GM18858 (cell line): Measurements from ENCODE around the gene CLCC1.
"Not testable (repeated sequence)": the region's sequence is repeated elsewhere in the genome, so short reads cannot be mapped to it uniquely, and the experiment has no call there.

ENCODE experiments used
- ATAC-seq: cut with Tn5 transposase; IDR thresholded peaks from one replicate; pipeline ENCODE4 v1.9.1; 2021; ENCODE audit not compliant: unreplicated experiment

Gene CLCC1, protein sequence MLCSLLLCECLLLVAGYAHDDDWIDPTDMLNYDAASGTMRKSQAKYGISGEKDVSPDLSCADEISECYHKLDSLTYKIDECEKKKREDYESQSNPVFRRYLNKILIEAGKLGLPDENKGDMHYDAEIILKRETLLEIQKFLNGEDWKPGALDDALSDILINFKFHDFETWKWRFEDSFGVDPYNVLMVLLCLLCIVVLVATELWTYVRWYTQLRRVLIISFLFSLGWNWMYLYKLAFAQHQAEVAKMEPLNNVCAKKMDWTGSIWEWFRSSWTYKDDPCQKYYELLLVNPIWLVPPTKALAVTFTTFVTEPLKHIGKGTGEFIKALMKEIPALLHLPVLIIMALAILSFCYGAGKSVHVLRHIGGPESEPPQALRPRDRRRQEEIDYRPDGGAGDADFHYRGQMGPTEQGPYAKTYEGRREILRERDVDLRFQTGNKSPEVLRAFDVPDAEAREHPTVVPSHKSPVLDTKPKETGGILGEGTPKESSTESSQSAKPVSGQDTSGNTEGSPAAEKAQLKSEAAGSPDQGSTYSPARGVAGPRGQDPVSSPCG

DNA sequence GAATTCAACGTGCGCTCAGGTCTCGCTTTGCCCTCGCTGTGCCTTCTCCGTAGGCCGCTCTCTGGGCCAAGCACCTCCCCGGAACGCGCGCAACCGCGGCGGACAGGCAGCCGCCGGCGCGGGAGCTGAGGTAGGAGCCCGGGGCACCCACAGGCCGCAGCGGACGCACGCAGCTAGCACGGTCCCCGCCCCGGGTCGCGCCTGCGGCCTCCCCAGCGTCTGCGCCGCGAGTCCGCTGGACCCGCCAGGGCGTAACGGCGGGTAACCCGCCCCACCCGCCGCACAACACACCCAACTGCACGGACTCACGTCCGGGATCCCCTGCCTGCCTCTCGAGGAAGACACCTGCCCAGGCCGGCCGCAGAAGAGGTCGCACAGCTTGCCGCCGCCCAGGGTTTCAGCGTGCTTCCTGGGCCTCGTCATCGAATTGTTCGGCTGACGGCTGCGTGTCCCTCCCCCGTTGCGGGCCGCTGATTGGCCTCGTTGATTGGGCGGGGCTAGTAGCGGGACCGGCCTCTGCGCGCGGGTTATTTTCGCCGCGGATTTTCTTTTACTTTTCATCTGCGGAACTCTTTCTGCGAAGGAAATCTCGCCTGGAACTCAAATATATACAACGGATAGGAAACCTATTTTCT lies at the start of gene CLCC1:
Gene CLCC1, minus strand, starts transcription at position 433 of the 635 bp plus-strand sequence. CDS start 13,047 bp downstream, outside the sequence.
- ATAC-seq: peak; percentile 80

DNA sequence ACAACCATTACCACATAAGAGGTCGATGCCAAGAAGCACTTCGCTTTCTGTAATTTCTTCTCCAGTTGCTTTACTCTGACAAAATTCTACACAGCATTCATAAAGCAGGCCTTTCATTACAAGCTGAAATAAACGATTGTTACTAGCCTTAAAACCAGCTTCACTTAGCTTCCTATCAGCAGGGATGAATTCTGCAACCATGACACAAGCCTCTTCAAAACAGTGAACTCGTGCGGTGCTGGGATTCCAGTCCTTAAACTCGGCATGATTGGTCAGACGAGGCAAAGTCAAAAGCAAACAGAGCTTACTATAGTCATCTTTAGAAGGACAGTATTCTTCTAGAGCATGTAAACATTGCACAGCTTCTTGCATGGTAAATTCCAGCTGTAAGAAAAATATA lies 48.1 kb upstream of the CLCC1 start:
- ATAC-seq: no peak

DNA sequence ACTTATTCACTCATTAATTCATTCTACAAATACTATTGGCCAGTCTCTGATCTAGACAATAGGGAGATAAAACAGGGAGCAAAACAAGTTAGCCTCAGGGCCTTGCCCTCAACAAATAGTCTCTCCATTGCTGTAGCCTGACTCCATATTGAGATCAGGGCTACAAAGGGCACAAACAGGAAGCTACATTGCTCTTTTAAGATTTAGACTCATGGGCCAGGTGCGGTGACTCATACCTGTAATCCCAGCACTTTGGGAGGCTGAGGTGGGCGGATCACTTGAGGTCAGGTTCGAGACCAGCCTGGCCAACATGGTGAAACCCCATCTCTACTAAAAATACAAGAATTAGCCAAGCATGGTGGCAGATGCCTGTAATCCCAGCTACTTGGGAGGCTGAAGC lies 33.3 kb upstream of the CLCC1 start:
- ATAC-seq: not testable (repeated sequence)

DNA sequence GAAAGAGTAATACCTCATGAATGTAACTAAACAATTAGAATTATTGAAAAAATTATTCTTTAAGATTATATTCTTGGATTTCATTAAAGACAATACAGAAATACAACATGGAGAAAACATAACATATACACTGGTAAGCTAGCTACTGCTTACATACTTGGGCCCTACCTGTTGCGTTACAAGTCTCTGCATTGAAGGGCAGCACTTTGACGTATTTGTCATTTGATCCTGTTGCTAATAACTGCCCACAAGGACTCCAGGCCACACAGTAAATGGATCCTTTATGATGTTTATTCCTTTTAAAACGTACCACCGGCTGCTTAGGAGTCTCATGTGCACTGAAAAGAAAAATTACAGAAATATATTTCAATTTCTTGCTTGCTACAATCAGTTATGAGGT lies 19.8 kb upstream of the CLCC1 start:
- ATAC-seq: no peak

DNA sequence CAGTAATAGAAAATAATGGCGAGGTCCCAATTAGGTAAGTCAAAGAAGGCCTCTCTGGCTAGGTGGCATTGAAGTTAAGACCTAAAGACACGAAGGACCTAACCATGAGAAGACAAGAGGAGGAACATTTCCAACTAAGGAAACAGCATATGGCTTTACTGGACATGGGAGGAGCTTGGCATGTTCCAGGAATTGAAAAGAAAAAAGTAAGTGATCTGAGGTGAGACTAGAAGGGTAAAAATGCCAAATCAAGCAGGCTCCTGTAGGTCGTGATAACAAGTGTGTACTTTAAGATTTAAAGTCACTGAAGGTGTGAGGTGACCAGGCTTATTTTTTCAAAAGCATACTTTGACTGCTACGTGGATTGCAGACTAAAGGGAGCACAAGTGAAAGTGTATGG lies 13.4 kb upstream of the CLCC1 start:
- ATAC-seq: no peak

DNA sequence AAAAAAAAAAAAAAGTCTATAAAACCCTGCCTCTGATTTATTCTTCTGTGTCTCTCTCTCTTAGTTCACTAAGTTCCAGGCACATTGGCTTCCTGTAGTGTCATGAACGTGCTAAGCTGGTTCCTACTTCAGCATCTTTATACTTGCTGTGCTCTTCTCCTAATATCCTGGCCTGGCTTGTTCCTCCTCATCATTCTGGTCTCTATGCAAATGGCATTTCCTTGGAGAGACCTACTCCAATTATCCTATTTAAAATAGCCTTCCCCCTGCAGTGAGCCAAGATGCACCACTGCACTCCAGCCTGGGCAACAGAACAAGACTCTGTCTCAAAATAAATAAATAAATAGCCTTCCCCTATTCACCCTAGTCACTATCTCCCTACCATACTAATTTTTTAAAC lies 9.7 kb upstream of the CLCC1 start:
- ATAC-seq: no peak

DNA sequence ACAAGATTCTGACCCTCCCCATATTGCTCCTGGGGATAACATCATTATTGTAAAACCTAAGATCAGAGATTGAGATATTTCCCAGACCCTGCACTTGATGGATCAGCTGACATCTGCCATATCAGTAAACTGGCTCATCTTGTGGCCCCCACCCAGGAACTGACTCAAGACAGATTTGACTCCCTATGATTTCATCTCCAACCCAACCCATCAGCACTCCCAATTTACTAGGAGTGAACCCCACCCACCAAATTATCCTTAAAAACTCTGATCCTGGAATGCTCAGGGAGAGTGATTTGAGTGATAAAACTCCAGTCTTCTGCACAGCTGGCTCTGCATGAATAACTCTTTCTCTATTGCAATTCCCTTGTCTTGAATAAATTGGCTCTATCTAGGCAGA lies 6.1 kb upstream of the CLCC1 start:
- ATAC-seq: no peak

DNA sequence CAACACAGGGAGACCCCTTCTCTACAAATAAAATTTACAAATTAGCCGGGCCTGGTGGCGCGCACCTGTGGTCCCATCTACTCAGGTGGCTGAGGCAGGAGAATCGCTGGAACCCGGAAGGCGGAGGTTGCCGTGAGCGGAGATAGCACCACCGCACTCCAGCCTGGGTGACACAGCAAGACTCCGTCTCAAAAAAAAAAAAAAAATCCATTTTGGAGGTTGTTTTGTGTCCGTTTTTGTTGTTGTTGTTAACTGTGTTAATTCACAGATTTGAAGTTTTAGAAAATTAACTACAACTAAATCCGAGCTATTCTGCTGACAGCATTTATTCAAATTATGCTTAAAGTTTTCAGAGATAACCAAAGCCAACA lies 618 bp downstream of the CLCC1 start:
- ATAC-seq: no peak

DNA sequence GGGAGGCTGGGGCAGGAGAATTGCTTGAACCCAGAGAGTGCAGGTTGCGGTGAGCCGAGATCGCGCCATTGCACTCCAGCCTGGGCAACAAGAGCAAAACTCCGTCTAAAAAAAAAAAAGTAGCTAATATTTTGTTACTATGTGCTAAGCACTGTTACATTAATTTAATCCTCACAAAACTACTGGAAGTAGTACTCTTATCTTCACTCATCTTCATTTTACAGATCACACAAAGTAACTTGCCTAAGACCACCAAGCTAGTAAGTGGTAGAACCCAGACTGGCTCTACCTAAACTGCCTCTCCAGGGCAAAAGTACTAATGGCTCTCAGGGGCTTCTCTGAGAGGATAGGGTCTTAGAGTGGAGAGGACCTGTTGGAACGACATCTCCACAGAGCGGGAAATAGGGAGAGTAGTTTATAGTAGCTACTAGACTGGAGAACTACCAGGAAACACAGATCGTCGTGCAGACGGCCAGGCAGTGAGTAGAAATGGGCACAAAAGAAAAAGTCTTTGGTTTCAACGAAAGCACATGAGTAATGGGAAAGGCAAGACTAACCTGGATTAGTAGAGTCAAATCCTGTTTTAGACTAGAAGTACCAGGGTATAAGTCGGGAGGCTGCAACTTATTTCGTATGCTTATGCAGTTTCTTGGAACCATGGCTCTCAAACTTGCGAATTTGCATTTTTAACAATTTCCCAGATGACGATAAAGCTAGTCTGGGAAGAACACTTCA lies 1.4 kb downstream of the CLCC1 start:
- ATAC-seq: no peak

DNA sequence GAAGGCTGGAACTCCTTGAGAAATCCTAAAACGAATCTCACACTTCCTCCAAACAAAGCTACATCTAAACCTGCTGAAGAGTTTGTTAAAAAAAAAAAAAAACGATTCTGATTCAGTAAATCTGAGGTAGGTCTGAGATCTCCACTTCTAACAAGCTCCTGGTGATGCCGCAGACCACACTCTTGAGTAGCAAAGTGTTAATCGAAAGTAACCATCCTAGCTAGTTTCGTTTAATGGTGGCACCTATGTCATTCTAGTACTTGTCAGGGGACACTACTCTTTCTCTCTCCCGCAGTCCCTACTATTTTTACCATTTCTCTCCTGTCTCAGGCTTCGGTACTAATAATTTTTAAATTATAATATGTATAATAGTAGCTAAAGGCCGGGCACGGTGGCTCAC lies 2.1 kb downstream of the CLCC1 start:
- no peak for ATAC-seq

DNA sequence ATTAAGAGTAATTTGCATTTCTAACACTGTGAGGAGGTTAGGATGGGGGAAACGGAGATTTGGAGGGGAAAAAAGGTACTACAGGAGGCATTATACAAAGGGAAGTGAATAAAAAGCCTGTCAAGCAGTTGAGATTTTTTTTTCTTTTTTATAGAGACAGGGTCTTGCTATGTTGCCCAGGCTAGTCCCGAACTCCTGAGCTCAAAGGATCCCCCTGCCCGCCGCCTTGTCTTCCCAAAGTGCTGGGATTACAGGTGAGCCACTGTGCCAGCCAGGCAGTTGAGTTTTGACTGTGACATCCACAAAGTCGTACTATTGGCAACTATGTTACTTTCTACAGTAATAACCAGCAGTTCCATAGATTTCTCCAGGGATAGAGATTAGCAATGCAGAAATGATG lies 2.6 kb downstream of the CLCC1 start:
- ATAC-seq: no peak

DNA sequence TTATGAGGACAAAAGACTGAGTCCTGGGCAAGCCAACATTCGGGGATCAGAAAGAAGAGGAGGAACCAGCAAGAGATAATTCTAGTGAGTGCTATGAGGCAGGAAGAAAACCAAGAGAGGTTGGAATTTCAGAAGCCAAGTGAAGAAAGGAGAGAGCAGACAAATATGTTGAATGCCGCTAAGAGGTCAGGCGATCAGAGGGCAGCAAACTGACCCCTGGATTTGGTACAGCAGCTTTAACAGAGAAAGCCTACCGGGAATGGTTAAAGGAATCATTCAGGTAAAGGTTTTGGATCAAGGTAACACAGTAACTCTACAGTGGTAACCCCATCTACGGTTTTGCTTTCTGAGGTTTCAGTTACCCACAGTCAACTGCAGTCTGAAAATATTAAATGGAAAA lies 5.4 kb downstream of the CLCC1 start:
- no peak for ATAC-seq

DNA sequence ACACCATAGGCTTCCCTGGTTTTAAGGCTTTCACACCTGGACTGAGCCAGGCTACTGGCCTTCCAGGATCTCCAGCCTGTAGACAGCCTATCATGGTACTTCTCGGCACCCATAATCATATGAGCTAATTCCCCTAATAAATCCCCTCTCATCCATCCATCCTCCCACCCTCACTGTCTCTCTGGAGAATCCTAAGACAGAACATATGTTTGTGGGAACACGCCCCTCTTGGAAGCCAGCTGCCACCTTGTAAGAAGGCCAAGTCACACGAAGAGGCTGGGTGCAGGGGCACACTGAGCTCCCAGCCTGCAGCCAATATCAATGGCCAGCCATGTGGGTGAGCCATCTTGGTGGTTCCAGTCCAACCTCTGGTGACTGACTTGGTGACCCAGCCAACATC lies 7.4 kb downstream of the CLCC1 start:
- no peak for ATAC-seq

DNA sequence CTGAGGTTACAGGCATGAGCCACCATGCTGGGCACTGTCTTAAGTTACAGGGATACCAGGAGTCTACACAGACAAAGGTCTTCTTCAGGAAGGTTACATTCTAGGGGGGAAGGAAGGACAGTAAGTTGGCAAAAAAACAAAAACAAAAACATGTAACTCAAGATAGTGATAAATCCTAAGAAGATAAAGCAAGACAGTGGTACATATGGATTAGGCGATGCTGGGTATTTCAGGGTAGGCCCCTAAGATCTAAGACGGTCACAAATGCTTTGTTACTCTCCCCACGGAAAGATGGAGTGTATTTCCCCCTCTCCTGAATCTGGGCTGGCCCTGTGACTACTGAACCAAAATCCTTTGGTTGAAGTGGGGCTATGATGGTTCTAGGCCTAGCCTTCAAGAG lies 8.2 kb downstream of the CLCC1 start:
- ATAC-seq: no peak

DNA sequence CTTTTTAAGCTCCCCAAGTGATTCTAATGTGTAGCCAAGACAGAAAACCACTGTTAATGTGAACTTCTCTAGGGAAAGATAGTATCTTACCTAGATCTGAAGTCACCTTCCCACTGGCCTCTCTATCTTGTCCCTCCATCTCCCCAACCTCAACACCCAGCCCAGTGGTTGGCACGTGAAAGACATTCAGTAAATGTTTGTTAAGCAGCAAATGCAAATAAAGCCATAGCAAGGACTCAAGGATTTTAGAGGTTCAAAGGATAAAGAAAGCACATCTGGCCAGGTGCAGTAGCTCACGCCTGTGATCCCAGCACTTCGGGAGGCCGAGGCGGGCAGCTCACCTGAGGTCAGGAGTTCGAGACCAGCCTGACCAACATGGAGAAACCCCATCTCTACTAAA lies 9.8 kb downstream of the CLCC1 start:
- no peak for ATAC-seq

DNA sequence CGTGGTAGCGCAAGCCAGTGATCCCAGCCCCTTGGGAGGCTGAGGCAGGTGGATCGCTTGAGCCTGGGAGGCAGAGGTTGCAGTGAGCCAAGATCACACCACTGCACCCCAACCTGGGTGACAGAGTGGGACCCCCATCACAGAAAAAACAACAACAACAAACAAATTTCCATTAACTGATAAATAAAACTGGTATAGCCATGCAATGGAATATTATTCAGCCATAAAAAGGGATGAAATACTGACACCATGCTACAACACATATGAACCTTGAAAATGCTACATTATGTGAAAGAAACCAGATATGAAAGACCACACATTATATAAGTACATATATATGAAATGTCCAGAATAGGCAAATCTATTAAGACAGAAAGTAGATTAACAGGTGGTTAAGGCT lies 12.0 kb downstream of the CLCC1 start:
- ATAC-seq: no peak

DNA sequence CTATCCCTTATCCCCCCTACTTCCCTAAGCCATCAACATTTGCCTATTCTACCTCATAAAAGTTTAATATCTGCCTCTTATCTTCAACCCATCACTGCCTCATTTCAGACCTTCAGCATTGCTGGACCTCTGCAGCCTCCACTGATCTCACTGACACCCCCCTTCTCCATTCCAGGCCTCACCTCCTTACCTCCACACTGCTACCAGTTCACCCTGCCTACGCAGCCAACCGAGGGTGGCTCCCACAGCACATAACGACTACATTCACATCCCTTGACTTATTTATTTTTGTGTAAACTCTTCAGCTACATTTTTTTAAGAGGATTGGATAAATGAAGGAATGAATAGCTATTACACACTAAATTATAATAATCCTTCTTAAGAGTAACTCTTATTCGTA lies 14.2 kb downstream of the CLCC1 start:
- no peak for ATAC-seq

DNA sequence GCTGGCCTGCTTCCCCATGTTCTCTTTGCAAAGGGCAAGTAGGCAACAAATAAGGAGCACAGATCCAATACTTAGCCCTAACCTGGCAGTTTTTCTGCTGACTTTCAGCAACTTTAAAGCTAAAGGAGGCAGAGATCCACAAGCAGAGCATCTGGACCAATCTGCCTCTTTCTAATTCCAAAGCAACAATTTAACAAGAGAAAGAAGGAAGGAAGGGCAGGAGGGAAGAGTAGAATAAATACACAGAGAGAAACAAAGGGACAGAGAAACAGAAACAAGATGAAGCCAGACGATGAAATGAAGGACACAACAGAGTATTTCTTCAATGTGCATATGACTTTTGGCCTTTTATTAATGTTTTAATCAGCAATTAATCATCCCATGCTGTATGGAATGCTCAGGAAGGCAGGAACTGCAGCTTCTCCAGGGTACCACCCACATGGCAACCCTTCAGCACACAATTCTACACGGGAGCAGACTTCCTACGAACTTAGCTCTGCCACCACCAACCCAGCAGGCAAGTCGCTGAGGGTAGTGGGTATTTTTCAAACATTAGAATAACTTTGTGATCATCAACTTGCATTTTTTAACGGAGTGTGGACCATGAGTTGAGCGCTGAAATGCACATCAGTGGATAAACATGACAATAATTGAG lies 15.3 kb downstream of the CLCC1 start:
- ATAC-seq: no peak

DNA sequence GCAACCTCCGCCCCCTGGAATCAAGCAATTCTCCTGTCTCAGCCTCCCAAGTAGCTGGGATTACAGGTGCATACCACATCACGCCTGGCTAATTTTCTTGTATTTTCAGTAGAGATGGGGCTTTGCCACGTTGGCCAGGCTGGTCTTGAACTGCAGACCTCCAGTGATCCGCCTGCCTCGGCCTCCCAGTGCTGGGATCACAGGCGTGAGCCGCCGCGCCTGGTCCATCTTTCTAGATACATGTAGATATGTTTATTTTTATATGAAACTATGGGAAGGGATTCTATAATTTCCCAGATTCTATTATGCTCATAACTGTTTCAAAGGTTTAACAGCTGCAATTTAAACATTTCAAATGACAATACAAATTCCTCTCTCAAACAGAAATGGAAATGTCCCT lies 27.1 kb downstream of the CLCC1 start:
- ATAC-seq: no peak

DNA sequence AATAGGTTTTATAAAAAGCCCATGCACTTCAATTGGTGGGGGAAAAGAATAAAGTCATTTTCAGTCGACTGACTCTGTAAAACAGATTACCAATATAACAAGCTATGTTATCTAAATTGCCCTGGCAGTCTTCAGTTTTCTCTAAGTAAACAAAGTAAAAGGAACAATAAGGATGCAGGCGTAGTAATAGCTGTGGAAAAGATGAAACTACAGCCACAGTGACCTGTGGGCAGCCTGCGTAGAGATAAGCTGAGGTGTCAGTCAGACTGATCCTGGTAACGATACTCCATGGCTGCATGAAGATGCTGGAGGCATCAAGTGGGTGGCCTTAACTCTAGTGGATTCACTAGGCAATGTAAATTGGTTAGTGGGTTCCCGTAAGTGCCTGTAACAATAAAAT lies 29.3 kb downstream of the CLCC1 start:
- ATAC-seq: no peak

DNA sequence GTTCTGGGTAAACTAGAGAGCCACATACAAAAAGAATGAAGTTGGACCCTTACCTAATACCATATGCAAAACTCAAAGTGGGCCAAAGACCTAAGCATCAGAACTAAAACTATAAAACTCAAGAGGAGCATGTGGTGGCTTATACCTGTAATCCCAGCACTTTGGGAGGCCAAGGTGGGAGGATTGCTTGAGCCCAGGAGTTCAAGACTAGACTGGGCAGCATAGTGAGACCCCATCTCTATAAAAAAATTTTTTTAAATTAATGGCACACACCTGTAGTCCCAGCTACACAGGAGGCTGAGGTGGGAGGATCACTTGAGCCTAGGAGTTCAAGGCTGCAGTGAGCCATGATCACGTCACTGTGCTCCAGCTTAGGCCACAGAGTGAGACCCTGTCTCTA lies 35.7 kb downstream of the CLCC1 start:
- ATAC-seq: not testable (repeated sequence)
